GM20431 (cell line): ENCODE data around the gene ADARB1.

ENCODE experiments used
- in situ Hi-C: fragments of 300-500 bp; cut with MseI, MboI; formaldehyde crosslinking; loops from one replicate; pipeline ENCODE4 v1.15.0; 2020; ENCODE audit warnings: low sequenced_read_pairs; ENCODE audit not compliant: unreplicated experiment

The ADARB1 gene

DNA sequence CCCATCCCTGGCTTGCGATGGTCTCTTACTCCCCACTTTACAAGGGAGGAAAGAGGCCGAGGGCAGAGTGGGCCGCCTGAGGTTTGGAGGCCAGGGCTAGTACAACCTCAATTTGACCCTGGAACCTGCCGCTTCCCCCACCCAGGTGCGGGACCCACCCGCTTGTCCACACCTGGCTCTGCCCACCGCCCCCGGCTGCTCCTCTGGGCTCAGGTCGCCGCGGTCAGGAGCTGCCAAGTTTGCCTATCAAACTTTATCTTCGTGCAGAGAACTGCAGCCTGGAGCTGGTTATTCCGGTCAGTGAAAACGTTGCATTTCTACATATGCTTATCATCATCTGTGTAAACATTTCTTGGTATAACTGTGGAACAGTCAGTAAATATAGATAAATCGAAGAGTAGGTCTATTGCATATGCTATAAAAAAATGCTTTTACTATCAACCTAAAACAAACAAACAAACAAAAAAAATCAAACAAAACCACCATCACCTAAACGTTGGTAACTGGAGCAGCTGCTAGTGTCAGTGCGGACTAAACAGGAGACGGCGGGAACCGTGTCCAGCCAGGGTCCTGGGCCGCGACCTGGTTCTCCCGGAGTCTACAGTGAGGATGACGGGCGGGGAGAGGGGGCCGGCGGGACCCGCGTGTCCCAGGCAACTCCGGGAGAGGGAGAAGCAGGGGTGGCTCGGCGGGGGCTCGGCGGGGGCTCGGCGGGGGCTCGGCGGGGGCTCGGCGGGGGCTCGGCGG is 906 bp upstream of the ADARB1 start:
- in situ Hi-C loops, result no loop called here

GRCh38 chr21:45074818-45075595 is 627 bp downstream of the ADARB1 start:
- in situ Hi-C loops, result no loop called here

DNA sequence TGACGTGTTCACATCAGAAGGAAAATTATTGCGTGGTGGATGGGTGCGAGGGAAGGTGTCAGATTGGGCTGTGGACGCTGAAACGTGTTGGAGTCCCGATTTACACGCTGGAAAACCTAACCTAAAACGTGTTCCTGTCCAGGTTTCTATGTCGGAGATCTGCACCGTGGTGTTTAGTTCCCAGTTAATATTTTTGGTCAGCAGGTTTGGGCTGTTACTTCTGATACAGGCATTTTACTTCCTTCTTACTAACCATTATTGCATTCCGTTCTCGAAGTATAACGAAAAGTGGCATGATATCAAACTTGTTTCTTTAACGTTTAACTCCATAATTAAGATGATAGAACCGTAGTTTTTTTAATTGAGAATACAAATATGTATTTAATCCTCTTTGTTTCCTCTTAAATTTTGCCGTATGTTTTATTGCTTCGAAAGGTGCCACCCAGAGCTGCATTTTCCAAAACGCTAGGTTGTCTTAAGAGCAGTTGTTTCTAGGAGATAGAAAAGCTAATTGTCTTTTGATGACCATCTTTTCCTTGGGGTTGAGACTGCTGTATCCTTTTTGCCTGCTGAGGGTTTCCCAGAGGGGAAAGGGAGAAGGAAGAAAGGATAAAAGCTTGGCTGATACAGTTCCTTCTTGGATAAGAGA is 1.3 kb downstream of the ADARB1 start:
- in situ Hi-C loops, result no loop called here

- in situ Hi-C loops, result no loop called here
These were observed 1.9 kb downstream of the ADARB1 start for GRCh38 chr21:45076245-45076711.

DNA sequence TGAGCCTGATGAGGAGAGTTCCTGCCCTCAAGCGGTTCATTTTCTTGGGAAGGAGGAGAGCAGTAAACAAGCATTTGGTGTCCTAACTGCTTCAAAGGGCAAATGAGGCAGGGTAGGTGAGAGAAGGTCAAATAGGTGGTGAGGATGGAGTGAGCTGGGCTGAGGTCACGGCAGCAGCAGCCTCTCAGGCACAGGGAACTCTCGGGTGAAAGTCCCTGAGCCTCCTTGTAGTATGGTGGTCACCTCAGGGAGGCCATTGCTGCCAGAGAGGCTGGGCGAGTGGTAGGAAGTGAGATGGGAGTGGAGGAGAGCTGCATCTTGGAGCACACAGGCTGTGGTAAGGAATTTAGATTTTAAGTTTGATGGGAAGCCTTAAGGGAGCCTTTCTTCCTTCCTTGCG is 4.0 kb downstream of the ADARB1 start:
- in situ Hi-C loops, result no loop called here

GRCh38 chr21:45078877-45079281 is 4.5 kb downstream of the ADARB1 start:
- in situ Hi-C loops, result no loop called here

- in situ Hi-C loops, result no loop called here
These were observed 5.0 kb downstream of the ADARB1 start for GRCh38 chr21:45079351-45079750.

DNA sequence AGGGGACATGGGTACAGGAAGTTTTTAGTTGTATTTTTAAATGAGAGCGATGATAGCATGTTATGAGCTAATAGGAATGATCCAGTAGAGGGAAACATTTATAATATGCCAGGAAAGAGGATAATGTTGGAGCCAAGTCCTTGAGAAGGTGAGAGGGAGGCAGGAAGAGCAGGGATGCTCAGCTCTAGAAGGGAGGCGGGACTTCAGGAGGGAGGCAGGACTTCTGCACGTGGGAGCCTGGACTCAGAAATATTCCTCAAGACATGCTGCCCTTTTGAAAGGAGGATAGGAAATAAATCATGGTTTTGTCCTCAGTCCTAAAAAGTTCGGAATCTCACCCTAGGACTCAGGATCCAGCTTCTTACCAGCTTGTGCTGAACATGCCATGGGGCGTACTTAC is 5.9 kb downstream of the ADARB1 start:
- in situ Hi-C loops, result no loop called here

GRCh38 chr21:45080639-45081414 is 6.4 kb downstream of the ADARB1 start:
- in situ Hi-C loops, result no loop called here

GRCh38 chr21:45081636-45082035 is 7.3 kb downstream of the ADARB1 start:
- in situ Hi-C loops, result no loop called here

DNA sequence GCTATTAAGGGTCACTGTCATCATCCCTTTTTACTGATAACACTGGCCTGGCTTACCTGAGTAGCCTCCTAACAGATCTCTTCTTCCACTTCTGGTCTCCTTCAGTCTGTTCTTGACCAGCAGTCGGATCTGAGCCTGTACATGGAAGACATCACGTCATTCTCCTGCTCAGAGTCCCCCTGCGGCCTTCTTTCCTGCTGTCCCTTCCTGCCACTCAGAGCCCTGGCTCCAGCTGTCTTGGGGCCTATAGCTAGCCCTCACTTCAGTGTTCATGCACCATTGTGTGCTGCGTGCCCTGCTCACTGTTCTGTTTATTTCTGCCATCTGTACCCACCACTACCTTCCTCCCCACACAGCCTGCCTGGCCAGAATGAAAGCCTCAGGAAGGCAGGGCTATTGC is 8.4 kb downstream of the ADARB1 start:
- in situ Hi-C loops, result no loop called here

- in situ Hi-C loops, result no loop called here
These were observed 9.7 kb downstream of the ADARB1 start for GRCh38 chr21:45084121-45084520.

GRCh38 chr21:45084881-45085536 is 10.6 kb downstream of the ADARB1 start:
- in situ Hi-C loops, result no loop called here

DNA sequence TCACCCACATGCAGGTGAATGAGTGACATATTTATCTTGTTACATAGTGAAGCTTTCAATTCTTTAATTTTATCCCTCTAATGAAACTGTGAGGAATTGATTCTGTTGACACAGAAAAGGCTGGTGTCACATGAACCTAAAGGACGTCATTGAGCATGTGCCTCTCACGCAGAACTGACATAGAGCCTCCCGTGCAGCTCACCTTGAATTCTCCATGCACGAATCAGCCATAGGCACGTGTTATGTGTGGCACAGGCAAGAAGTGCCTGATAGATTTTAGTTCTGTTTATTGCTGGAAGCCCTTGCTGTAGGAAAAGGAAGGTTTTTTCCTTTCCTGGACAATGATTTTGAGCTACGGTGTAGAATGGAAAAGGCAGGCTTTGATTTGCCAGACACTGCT is 11.3 kb downstream of the ADARB1 start:
- in situ Hi-C loops, result no loop called here

- in situ Hi-C loops, result no loop called here
These were observed 12.1 kb downstream of the ADARB1 start for GRCh38 chr21:45086337-45086958.

GRCh38 chr21:45087022-45087823 is 12.8 kb downstream of the ADARB1 start:
- in situ Hi-C loops, result no loop called here

GRCh38 chr21:45088116-45088515 is 13.7 kb downstream of the ADARB1 start:
- in situ Hi-C loops, result no loop called here

DNA sequence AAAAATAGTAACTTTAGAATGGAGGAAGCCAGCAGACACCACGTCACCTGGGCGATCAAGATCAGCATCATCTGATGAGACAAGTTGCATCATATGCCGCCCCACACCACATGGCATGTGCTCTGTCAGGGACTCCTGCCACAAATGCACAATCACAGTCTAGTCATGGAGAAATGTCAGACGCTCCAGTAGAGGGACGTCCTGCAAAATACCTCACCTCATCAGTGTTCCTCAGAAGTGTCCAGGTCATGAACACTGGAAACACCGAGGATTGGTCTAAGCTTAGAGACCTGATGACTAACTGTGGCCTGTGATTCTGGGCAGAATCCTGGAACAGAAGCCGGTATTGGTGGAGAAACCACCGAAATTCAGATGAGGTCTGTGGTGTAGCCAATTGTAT is 14.3 kb downstream of the ADARB1 start:
- in situ Hi-C loops, result no loop called here

DNA sequence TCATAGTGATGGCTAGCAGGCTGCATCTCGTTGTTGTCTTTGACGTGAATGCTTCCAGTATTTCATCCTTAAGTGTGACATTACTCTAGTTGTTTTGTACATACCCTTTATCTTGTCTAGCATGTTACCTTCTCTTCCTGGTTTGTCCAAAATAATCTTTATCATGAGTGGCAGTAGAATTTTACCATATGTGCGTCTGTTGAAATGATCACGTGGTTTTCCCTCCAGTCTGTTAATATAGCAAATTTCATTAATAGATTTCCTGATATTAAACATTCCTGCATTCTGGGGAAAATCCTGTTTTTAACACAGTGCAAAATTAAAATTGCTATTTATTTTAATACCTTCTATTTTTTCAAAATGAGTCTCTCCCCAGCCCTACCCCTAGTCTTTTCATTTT is 15.6 kb downstream of the ADARB1 start:
- in situ Hi-C loops, result no loop called here
